Measurements from ENCODE around the gene SLC5A11. TPM values are rescaled to one million over a fixed set of nuclear protein-coding genes. Genes with fewer than 3 reads are reported as not detected.

SLC5A11 gene
- total RNA-seq, 4 donors from 2014 or later: not detected

DNA sequence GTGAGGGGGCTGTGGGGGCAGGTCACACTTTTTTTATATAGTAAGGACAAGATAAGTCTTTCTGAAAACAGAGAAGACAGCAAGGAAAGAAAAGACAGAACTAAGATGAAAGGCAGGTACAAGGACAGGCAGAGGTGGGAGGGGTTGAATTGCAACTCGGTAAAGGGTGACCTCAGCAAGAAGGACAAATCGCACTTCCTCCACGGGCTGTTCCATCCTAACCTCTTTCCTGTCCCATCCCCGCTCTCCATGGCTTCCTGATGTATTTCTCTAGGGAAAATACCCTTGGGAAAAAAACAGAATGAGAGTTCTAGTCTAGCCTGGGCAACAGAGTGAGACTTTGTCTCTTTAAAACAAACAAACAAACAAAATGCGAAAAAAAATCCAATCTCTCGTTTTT lies 112.1 kb downstream of the SLC5A11 start:
- TF ChIP-seq POLR2AphosphoS5 (IDR thresholded peaks at IDR 0.05): no peak
- no peak for TF ChIP-seq POLR2A (IDR thresholded peaks at IDR 0.05; ENCODE audit: low read depth)
- TF ChIP-seq CTCF (IDR thresholded peaks at IDR 0.05): no peak
- no peak for TF ChIP-seq EP300 (IDR thresholded peaks at IDR 0.05)
- WGBS: 81% methylated on average over 6 of the region's 6 CpGs
- Histone ChIP-seq H3K36me3 (peaks cover 54 to 100% (median 89%) of the 10 kb centered on the region in 4 donors), H3K27me3 (no peaks in the 10 kb centered on the region), H3K4me1 (no peaks in the 10 kb centered on the region), H3K27ac (replicated peaks in 1 of 4) (no peak overlapping the region), H3K9me3 (no peaks in the 10 kb centered on the region), H3K4me3 (no peak overlapping the region)
- DNase-seq (ENCODE audit: extremely low spot score): no peak
- intact Hi-C loops (cut with DNase I): no loop called here

Other genes starting within 250 kb of the SLC5A11 start
- 10 to 100 TPM; 44.1 to 50.7 (median 46.4) TPM for gene TNRC6A, start 116.3 kb upstream of the SLC5A11 start, total RNA-seq
- gene ARHGAP17, start 169.4 kb downstream of the SLC5A11 start, total RNA-seq: 10 to 100 TPM; 33.6 to 44.9 (median 38.4) TPM